HG03520 (cell line): ENCODE results near the gene CBR4.
"Not testable (repeated sequence)": the region's sequence is repeated elsewhere in the genome, so short reads cannot be mapped to it uniquely, and the experiment has no call there.

ENCODE experiments used
- ATAC-seq: cut with Tn5 transposase; IDR thresholded peaks from one replicate; pipeline ENCODE4 v1.9.1; 2021; ENCODE audit warnings: mild to moderate bottlenecking, moderate library complexity; ENCODE audit not compliant: unreplicated experiment

Gene CBR4

DNA sequence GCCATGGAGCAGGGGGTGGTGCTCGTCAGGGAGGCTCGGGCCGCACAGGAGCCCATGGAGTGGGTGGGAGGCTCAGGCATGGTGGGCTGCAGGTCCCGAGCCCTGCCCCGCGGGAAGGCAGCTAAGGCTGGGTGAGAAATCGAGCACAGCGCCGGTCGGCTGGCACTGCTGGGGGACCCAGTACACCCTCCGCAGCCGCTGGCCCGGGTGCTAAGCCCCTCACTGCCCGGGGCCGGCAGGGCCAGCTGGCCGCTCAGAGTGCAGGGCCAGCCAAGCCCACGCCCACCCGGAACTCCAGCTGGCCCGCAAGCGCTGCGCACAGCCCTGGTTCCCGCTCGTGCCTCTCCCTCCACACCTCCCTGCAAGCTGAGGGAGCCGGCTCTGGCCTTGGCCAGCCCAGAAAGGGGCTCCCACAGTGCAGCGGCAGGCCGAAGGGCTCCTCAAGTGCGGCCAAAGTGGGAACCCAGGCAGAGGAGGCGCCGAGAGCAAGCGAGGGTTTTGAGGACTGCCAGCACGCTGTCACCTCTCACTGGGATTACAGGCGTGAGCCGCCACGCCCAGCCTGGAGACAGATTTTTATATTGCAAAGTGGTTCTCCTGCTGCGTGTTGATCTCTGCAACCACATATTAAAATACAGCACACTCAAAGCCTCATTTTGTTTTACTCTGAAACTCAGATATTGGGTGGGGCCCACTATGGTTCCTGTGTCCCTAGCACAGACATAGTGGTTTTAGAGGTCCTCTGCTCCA, 26.0 kb upstream of the CBR4 start:
- ATAC-seq: not testable (repeated sequence)

DNA sequence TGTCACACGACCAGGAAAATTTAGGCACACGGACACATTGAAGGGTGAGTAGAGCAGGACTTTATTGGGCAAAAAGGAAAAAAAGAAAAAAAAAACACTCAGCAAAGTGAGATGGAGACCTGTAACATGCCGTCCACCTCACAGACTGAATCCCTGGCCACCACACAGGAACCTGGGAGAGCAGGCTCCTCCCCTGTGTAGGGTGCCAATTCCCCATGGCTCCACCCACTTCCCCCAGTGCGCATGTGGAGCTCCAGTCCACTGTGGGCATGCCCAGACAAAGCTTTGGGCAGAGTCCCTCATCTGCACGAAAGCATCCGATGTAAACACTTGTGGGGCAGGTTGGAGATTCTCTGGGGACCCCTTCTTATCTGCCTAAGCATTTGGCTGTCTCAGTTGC, 23.6 kb upstream of the CBR4 start:
- ATAC-seq: no peak

DNA sequence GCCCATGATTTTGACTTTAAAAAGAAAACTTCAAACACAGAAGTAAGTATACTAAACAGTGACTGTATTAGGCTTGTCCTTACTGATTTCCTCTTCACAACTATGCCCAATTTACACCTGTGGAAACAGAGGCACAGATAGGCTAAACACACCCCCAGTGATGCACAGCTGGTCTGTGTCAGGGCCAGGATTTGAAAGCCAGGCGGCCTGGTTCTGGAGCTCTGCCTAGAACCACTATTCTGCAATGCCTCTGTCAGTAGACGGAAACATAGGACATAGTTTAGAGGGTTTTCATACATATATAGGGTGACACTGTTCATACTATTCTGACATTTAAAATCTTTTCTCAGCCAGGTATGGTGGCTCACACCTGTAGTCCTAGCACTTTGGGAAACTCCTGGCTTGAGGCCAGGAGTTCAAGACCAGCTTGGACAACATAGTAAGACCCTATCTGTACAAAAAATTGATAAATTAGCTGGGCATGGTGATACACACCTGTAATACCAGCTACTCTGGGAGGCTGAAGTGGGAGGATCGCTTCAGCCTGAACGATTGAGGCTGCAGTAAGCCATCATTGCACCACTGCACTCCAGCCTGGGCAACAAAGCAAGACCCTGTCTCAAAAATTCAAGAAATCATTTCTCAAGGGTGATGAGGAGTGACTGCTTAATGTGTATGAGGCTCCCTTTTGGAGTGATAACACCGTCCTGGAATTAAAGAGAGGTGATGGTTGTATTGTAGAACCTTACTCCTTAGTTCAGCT, 23.0 kb upstream of the CBR4 start:
- no peak for ATAC-seq

DNA sequence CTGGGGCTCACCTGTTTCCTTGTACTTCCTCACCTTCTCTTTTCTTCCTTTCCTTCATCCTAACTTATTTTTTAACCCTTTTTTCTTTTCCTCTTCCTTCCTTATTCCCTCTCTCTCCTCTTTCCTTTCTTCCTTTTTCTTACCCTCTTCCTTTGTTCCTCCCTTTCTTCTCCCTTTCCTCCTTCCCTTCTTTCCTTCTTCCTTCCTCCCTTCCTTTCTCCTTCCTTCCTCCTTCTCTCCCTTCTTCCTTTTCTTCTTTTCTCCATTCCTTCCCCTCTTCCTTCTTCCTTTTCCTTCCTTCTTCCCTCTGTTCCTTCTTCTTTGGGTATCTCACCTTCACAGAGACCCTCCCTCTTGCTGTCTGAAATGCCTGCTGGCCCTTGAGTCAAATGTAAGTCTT, 22.1 kb upstream of the CBR4 start:
- no peak for ATAC-seq

DNA sequence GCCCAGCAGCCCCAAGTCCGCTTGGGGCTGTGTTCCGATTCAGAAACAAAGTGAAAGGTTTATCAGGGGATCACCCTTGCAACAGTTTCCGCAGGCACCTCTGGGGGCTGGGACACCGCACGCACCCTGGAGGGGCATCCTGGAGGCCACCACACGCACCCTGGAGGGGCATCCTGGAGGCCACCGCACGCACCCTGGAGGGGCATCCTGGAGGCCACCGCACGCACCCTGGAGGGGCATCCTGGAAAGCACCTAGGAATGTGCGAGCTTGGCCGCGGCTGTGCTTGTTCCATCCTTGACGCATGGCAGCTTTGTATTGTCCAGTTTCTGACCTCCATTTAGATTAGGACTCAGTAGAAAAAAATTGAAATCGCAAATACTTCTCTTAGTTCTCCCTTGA, 21.3 kb upstream of the CBR4 start:
- no peak for ATAC-seq

DNA sequence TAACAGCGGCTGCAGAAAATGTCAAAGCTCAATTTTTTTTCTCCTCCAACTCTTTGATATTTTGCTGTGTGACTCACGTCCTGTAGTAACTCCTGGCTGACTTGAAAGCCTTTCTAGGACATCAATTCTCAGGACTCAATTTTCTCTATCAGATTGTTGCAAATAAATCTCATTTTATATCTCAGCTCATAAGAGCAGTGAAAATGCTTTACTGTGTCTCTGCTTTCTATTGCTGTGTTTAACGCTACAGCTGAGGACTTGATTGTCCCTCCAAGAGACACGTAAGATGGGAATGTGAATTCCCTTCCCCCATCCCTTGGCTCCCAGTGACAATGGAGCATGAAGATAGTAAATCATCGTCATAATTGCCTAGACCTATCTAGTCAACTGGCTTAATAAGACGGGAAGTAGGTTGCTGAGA, 20.5 kb upstream of the CBR4 start:
- no peak for ATAC-seq

DNA sequence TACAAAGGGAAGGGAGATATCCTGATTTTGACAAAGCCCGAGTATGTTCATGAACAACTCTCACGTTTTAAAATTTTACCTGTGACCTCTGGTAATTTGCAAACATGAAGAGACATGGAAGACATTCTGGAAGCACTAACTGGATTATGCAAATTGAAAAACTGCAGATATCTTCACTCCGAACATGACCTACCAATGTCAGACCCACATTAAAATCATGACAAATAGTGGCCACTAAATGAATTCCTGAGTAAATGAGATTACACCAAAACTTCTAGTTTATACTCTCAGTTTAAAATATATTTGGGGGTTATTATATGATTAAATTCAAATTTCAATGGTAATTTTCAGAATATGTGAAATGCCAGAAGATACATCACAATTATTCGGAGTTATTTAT, 19.9 kb upstream of the CBR4 start:
- ATAC-seq: no peak

DNA sequence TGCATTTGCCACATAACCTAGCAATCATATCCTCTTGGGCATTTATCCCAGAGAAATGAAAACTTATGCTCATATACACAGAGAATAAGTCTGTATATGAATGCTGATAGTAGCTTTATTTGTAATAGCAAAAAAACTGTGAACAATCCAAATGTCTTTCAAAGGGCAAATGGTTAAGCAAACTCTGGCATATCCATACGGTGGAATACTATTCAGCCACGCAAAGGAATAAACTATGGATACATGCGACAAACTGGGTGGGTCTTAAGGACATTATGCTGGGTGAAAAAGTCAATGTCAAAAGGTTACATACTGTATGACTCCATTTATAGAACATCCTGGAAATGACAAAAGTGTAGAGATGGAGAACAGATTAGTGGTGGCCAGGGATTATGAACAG, 17.6 kb upstream of the CBR4 start:
- ATAC-seq: no peak

DNA sequence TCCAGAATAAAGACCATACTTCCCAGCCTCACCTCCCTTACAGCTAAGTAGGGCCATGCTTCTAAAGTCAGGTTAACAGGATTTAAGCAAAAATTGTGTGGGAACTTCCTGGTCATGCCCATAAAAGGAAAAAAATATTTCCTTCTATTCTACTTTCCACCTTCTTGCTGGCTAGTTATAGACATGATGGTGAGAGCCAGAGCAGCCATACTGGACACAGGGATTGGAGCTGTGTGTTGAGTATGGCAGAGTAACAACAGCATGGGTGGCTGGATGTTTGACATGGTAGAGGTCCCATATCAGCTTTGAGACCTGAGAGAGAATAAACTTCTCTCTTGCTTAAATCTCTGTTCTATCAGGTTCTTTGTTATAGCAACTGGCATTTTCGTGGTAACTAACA, 15.1 kb upstream of the CBR4 start:
- ATAC-seq: no peak

DNA sequence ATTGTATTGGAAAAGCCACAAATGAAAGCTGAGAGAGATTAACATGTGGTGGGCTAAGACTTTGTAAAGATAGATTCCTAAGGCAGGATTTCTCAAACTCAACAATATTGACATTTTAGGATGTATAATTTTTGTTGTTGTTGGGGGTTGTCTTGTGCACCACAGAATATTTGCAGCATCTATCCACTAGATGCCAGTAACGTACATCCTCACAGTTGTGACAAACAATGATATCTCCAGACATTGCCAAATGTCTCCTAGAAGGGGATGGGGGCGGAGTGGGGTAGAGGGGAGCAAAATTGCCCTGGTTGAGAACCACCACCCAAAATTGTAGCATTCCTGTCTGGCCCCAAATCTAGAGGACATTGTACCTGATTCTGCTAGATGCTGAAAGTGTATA, 14.7 kb upstream of the CBR4 start:
- peak; percentile 71 for ATAC-seq

DNA sequence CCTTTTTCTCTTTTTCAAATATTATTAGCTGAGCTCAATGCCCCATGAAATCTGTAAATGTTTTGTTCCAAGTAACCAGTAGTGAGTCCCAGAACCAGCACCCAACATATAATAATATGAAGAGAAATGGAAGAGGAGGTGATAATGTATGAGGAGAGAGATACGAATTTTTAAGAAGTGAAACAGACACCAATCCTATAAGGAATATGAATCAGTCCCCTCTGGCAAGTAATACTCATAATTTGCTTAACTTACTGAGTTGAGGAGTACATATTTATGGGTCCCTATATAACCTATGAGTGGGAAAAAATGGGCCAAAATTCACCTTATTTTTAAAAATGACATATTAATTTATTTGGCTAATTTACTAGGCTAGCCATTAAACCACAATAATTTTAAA, 8.4 kb upstream of the CBR4 start:
- no peak for ATAC-seq

DNA sequence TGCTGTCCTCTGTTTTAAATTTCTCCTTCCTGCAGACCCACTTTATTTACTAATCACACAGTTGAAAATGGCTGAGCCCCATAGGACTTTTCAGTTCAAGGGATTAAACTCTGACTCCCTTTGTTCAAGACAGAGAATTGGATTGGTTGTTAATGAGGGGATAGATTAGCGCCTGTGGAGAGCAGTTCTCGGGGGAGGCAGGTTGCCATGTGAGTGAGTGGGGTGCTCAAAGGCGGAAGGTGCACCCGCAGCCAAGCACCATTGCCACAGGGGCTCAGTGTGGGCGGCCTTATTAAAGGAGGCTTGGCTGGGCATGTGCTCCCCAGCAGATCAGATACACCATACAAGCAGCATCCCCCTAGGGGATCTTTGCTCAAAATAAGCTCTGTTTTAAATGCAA, 7.9 kb upstream of the CBR4 start:
- no peak for ATAC-seq

DNA sequence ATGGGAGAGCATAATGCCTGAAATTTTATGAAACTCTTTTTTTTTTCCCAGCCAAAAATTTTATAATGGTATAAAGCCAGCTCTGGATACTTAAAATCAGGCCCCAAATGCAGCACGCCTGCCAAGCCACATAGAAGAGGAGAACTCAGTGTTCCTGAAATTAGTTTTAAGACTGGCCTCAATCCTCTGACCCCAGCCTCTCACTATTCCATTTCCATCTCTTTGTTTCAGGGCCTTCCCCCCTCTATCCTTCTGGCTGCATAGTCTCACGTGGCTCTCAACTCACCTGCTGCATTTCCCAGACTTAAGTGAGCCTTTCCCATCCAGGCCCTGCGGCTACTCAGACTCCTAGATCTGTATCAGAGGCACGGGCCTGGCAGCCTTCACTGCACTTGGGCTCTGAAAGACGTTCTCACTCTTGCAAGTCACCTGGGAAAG, 5.2 kb upstream of the CBR4 start:
- no peak for ATAC-seq

DNA sequence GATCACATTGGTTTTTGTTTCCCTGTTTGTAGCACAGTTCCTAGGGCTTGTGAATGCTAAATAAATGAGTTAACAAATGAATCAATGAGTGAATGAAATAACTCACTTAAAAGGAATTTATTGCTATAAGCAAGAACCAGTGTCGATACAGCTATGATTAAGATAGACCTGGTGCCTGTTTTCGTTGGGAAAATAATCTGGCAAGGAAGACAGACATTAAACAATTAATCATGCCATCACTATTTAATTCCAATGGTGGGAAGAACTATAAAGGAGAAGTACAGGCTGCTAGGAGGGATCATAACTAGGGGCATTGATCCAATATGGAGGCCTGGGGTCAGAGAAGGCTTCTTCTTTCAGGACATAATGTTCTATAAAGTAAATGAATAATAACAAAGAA, 4.5 kb upstream of the CBR4 start:
- no peak for ATAC-seq

DNA sequence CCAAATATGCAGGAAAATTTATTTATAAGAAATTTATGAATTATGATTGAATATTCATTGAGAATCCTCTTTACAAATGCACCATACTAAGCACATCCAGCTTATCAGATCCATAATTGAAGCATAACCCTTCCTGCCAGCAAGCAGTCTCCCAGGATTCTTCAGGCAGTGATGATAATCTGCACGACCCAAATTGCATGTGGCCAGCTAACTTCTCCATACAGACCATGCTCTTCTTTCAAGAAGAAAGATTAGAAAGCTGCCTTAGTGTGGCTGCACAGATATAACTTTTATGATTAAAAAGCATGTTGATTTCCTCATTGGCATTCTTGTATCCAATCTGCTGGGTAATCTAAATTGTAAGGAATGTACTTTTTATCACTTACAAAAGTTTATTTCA, 3.3 kb upstream of the CBR4 start:
- ATAC-seq: no peak

DNA sequence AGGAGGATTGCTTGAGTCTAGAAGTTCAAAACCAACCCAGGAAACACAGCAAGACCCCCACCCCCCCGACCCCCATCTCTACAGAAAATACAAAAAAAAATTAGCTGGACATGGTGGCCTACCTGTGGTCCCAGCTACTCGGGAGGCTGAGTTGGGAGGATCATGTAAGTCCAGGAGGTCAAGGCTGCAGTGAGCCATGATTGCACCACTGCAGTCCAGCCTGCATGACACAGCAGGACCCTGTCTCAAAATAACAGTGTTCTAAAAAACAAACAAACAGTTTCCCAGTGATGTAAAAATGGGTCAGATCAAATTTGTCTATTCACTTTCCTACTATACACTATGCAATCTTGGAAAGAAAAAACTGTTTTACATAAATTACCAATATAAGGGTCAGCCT, 2.0 kb upstream of the CBR4 start:
- no peak for ATAC-seq

DNA sequence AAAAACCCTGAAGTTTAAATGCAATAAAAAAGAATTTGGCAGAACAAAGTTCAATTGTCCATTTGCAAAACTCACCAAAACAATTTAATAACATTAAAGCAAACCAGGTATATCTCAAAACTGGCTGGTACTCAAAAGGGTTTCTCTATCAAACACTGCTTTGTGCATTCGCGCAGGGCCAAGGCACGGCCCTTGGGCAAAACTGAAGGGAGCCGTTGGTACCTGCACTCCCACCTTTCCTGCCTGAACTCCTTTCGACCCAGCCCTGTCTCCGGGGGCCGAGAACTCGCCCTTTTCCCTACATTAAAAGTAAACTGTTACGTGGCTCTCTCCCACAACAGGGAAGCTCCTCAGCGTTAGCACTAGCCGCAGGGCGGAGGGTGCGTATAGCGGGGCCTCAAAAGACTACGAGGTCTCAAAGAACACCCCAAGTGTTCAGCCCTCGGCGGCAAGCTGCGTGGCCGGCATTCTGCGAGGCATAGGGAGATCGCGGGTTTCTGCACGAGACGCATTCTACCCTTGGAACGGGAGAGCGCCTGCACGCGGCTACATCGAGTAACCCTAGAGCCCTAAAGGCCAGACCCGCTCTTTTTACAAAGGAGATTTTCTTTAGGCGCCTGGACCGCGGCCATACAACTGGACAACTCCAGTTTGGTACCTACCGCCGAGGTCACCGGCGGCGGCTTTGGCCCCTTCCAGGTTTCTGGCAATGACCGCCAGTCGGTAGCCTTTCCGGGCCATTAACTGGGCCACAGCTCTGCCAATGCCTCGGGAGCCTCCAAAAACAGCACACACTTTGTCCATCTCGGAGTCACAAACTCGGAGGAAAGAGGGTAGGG, 550 bp downstream of the CBR4 start:
- peak; percentile 23 for ATAC-seq

DNA sequence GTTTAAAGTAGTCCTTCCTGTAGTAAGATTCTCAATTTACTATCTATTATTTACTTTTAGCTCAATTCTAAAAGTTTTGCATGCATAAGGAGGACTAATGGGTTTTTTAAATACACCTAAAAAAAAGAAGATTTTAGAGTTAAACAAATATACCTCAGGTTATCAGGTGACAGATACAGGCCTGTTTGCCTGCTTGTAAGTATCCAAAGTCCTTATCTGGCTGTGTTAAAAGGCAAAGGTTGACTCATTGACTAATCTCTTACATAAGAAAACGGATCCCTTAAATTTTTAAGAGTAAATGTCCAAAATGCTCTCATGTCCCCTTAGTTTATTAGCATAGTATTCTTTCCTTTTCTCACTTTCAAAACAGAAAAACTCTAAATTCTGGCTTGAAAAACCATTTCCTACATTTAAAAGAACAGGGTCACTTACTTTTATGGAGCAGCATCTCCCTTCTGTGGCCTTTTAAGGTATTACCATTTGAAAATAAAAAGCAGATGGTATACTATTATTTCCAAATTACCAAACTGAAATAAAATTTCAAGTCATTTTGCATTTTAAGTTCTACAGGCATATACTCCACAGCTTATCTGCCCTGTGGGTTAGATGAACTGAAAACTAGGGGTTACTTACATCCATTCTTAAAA, 4.5 kb downstream of the CBR4 start:
- no peak for ATAC-seq

DNA sequence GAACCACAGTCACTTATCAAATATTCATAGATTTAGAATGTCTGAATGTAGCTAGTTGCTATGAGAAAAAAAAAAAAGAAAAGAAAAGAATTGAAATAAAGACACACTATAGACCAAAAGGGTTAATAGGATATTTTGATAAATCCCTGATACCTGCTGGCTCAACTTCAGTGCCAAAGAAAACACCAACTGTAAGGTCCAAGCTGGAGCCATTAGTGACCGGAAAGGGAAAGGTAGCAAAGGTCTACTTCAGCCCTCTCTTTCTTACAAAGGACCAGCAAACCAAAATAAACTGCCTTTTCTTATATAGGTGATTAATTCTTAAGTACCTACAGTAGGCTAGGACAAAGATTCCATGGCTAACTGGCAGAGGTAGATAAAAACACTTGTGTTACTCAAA, 9.7 kb downstream of the CBR4 start:
- no peak for ATAC-seq

DNA sequence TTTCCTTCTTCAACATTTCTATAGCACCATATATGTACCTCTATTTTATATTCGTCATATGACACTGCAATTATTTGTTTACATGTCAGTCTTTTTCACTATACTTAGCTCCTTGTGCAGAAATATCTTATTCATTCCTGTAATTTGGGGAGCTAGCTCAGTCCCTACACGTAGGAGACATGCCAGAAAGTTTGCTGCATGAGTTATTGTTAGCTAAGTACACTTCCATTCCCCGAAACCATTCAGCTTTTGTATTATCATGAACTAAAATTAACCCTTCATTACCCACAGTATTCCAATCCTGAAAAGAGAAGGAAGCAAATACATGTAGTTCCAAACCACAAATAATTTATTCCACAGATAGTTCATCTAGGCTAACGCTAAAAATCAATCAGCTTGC, 10.2 kb downstream of the CBR4 start:
- no peak for ATAC-seq

DNA sequence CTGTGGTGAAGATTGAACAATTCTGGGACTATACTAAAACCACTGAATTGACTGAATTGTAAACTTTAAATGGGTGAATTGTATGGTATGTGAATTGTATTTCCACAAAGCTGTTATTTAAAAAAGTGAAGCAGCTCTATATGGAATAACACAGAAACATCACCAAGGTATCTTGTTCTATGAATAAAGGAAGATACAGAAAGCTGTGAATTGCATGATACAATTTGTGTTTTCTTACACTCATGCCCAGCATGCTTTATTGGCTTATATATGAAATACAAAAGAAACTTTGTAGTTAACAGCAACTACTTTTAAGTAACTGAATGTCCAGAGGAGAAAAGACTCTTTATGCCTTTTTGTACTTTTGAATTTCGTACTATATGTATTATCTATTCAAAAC, 11.5 kb downstream of the CBR4 start:
- ATAC-seq: no peak
